Keratinocyte (primary cell): Measurements from ENCODE around the gene SUN5.

ENCODE experiments used
- EZH2 ChIP-seq: IDR thresholded peaks from one replicate; pipeline ENCODE4 v1.6.1; 2012; ENCODE audit warnings: inconsistent platforms, mild to moderate bottlenecking, low read length, moderate library complexity
- TF ChIP-seq, protein P1 (sequence below), 3 experiments: IDR thresholded peaks in 1 of 3; conservative IDR thresholded peaks in 1 of 3; optimal IDR thresholded peaks in 1 of 3; 2 replicates in 2 of 3; 3 replicates in 1 of 3; pipeline versions ENCODE3 to v1.5.1; 2011; ENCODE audit warnings: low read length in 3 of 3, mild to moderate bottlenecking in 3 of 3, moderate library complexity in 2 of 3, control low read depth in 1 of 3, inconsistent platforms in 1 of 3; ENCODE audit not compliant: insufficient read depth in 2 of 3; ENCODE audit errors: extremely low read depth in 1 of 3

DNA sequence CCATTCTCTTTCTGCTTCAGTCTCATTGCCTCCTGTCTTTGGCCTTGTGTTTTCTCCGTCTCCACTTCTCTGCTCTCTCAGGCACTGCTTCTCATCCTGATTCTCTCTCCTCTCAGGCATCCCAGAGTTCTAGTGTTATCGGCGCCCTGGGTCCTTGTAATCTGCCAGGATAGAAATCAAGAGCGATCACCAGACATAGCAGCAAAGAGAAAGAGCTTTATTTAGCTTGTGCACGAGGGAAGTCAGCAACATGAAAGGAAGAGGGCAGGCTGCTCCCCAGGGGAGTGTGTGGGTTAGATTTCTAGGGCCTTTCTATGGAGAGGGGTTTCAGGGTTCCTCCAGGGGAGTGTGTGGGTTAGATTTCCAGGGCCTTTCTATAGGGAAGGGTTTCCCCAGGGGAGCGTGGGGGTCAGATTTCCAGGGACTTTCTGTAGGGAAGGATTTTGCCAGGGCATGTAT is 32.5 kb downstream of the SUN5 start:
- TF ChIP-seq EZH2: no peak
- TF ChIP-seq, protein P1, sequence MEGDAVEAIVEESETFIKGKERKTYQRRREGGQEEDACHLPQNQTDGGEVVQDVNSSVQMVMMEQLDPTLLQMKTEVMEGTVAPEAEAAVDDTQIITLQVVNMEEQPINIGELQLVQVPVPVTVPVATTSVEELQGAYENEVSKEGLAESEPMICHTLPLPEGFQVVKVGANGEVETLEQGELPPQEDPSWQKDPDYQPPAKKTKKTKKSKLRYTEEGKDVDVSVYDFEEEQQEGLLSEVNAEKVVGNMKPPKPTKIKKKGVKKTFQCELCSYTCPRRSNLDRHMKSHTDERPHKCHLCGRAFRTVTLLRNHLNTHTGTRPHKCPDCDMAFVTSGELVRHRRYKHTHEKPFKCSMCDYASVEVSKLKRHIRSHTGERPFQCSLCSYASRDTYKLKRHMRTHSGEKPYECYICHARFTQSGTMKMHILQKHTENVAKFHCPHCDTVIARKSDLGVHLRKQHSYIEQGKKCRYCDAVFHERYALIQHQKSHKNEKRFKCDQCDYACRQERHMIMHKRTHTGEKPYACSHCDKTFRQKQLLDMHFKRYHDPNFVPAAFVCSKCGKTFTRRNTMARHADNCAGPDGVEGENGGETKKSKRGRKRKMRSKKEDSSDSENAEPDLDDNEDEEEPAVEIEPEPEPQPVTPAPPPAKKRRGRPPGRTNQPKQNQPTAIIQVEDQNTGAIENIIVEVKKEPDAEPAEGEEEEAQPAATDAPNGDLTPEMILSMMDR (optimal IDR thresholded peaks at IDR 0.05 in 1 of 3, IDR thresholded peaks at IDR 0.05 in 1 of 3, conservative IDR thresholded peaks at IDR 0.05 in 1 of 3; ENCODE audit: extremely low read depth in 1 of 3, insufficient read depth in 2 of 3, low read length in 3 of 3): no peak
